IMR-90 (cell line): ENCODE results near the gene SCG5.

Experiments
- CEBPB ChIP-seq: IDR thresholded peaks from 2 replicates; pipeline ENCODE4 v1.6.1; 2012; ENCODE audit warnings: low read depth, low read length, improper control_type of control experiment
- CTCF ChIP-seq: conservative IDR thresholded peaks from 2 replicates; pipeline ENCODE4 v1.5.1; 2012; ENCODE audit warnings: mild to moderate bottlenecking, low read depth, low read length, improper control_type of control experiment
- ELK1 ChIP-seq: fragments of 150-350 bp; IDR thresholded peaks from 2 replicates; pipeline ENCODE4 v1.6.1; 2016; ENCODE audit warnings: low read depth, mild to moderate bottlenecking, low read length, moderate library complexity, borderline replicate concordance
- POLR2A ChIP-seq: IDR thresholded peaks from 2 replicates; pipeline ENCODE4 v1.6.1; 2012; ENCODE audit warnings: mild to moderate bottlenecking, low read depth, low read length

DNA sequence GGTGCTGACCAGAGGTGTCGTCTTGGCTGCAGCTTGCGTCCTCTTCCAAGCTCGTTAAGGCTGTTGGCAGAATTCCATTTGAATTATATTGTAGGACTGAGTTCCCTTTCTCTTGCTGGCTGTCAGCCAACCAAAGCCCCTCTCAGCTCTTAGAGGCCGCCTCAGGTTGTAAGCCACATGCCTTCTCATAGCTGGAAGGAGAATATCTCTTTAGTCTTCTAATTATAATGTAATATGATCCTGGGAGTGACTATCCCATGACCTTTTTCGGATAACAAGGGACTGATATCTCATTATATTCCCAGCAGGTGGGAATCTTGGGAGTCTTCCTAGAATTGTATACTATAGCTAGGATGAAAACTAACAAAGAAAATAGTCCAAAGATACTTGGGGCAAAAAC lies 4.8 kb downstream of the SCG5 start:
- TF ChIP-seq CTCF (no peak), ELK1 (no peak), POLR2A (no peak), CEBPB (no peak)
